Breast epithelium (tissue), 4 donors: ENCODE results near the gene SRSF10. TPM values are rescaled to one million over a fixed set of nuclear protein-coding genes. Genes with fewer than 3 reads are reported as not detected.

ENCODE experiments used
- DNase-seq, 2 donors: peaks; one replicate each; pipeline ENCODE4 v3.0.0-alpha.2; 2019; ENCODE audit warnings: low spot score in 2 of 2
- H3K27ac ChIP-seq, 2 donors: fragments of 200-600 bp; sonication (generic) in 1 of 2; one replicate each; pipeline ENCODE4 v1.5.1; 2016 to 2019; ENCODE audit warnings: mild to moderate bottlenecking in 1 of 2
- H3K27me3 ChIP-seq, 2 donors: fragments of 200-600 bp; sonication (generic) in 1 of 2; one replicate each; pipeline versions ENCODE4 v1.5.1 to v1.6.0; 2017 to 2019; ENCODE audit warnings: control low read depth in 1 of 2, mild to moderate bottlenecking in 1 of 2
- H3K36me3 ChIP-seq: fragments of 200-600 bp; one replicate; pipeline ENCODE4 v1.5.1; 2019
- H3K4me1 ChIP-seq, 2 donors: fragments of 200-600 bp; sonication (generic); one replicate each; pipeline ENCODE4 v1.5.1; 2016 to 2019; ENCODE audit warnings: control low read depth in 1 of 2
- H3K4me3 ChIP-seq, 3 donors: fragments of 200-600 bp; sonication (generic); 1 replicate in 2 of 3; 2 replicates in 1 of 3; pipeline ENCODE4 v1.5.1; 2016 to 2019; ENCODE audit warnings: mild to moderate bottlenecking in 3 of 3, moderate library complexity in 2 of 3
- H3K9me3 ChIP-seq, 2 donors: fragments of 200-600 bp; sonication (generic) in 1 of 2; one replicate each; pipeline ENCODE4 v1.5.1; 2016 to 2019; ENCODE audit warnings: control low read depth in 1 of 2
- POLR2A ChIP-seq: fragments of 450-650 bp; IDR thresholded peaks from one replicate; pipeline ENCODE4 v1.6.1; 2016; ENCODE audit warnings: antibody characterized with exemption, mild to moderate bottlenecking, moderate library complexity
- POLR2AphosphoS5 ChIP-seq, 3 donors: sonication (generic); formaldehyde crosslinking; IDR thresholded peaks; one replicate each; pipeline ENCODE4 v1.6.1; 2017; ENCODE audit warnings: antibody characterized with exemption in 3 of 3
- intact Hi-C: fragments of 100-400 bp; cut with DNase I; formaldehyde crosslinking; loops from one replicate; pipeline ENCODE4 v1.15.1; 2023; ENCODE audit warnings: low total_unique reads
- total RNA-seq, 3 donors: library from RNA; depleted of rRNA; stranded (reverse); fragments of >200 nt; gene quantifications; one replicate each; pipeline ENCODE4 v1.1.0, GENCODE V29; 2016
- TF ChIP-seq, protein P1 (sequence below), 3 donors: fragments of 450-650 bp; IDR thresholded peaks; one replicate each; pipeline ENCODE4 v1.5.1; 2016 to 2017; ENCODE audit warnings: antibody characterized with exemption in 3 of 3, mild to moderate bottlenecking in 3 of 3, moderate library complexity in 3 of 3

SRSF10 gene
- 100 to 1,000 TPM in 2 of 3 donors, 10 to 100 TPM in 1; 99.4 to 156 (median 116) TPM for total RNA-seq

DNA sequence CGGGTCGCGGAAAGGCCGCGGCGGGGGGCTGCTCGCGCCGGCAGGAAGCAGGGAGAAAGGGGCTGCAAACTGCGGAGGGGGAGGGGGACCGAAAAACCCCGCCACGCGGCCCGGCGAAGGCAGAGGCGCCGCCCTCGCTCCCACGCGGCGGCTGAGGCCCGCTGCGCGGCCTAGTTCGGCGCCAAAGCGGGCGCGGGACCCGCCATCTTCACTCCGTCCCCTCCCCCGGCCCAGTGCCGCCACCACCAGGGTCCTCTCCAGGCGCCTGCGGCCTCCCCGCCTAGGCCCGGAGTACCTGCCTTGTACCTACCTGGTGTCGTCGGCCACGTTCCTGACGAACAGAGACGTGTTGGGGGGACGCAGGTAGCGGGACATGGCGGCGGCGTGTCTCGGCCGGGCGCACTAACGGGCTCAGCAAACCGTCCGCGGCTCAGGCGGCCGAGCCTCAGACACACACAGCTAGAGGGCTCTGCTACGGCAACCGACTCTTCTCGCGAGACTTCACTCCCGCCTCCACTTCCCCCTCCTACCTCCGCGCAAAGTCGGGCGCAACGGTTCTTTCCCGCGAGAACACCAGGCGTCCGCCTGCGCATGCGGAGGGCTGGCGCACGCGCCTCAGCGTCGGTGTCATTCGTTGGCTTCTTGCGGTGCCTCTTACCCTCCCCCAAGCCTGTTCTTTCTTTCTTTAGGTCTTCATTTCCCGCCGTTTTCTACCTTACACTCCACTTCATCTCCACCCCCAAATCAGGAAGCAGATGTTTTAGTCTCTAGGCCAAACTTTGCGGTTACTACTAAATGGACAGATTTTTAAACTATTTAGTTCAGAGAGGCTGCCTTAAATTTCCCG, at the start of gene SRSF10:
TSS of gene SRSF10 (minus strand) at position 447 of the 847 bp plus-strand sequence. CDS start at position 375, 72 bp downstream.
- Histone ChIP-seq H3K27me3 (no peaks in the 10 kb centered on the region), H3K9me3 (no peaks in the 10 kb centered on the region), H3K4me3 (peak within 1 kb of the TSS; percentile 84 to 99 (median 94)), H3K27ac (peak within 1 kb of the TSS; percentile 98 to 99), H3K4me1 (peaks cover 0 to 31% of the 10 kb centered on the region in 2 donors), H3K36me3 (no peaks in the 10 kb centered on the region)
- DNase-seq, result peak; percentile 97 to 98
- TF ChIP-seq POLR2AphosphoS5 (IDR thresholded peaks at IDR 0.05) (peak; percentile 97 to 99 (median 98)), POLR2A (peak; percentile 98)
- TF ChIP-seq, protein P1, sequence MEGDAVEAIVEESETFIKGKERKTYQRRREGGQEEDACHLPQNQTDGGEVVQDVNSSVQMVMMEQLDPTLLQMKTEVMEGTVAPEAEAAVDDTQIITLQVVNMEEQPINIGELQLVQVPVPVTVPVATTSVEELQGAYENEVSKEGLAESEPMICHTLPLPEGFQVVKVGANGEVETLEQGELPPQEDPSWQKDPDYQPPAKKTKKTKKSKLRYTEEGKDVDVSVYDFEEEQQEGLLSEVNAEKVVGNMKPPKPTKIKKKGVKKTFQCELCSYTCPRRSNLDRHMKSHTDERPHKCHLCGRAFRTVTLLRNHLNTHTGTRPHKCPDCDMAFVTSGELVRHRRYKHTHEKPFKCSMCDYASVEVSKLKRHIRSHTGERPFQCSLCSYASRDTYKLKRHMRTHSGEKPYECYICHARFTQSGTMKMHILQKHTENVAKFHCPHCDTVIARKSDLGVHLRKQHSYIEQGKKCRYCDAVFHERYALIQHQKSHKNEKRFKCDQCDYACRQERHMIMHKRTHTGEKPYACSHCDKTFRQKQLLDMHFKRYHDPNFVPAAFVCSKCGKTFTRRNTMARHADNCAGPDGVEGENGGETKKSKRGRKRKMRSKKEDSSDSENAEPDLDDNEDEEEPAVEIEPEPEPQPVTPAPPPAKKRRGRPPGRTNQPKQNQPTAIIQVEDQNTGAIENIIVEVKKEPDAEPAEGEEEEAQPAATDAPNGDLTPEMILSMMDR (IDR thresholded peaks at IDR 0.05), result peak in 2 of 3 donors; percentile 39 to 43
- intact Hi-C loops, result loop anchor here (1.0 kb wide), 1 partner anchor 20 kb away; no protein-coding TSS in a partner anchor

DNA sequence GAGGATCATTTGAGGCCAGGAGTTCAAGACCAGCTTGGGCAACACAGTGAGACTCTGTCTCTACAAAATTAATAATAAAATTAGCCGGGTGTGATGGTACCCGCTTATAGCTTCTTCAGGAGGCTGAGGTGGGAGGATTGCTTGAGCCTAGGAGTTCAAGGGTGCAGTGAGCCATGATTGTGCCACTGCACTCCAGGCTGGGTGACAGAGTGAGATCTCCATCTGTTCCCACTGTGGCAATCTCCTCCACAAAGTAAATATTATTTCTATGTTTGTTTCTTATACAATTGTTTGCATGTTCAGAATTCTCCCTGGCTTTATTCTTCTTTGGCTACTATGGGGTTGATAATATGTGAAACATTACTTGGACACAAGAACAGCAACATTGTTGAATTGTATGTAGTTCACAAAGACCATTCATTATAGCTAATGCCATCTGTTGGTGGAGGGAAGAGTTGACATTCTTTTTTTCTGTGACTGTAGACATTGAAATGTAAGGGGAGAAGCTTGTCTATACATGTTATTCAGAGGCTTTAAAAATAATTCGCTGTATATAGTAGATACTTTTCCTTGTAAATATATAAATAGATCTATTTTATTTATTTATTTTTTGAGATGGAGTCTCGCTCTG, 47.8 kb upstream of the SRSF10 start:
- no peak overlapping the region for H3K4me3 ChIP-seq
- DNase-seq, result no peak
- TF ChIP-seq, protein P1 (IDR thresholded peaks at IDR 0.05), result peak in 2 of 3 donors; percentile 47 to 60
- TF ChIP-seq POLR2A (no peak), POLR2AphosphoS5 (IDR thresholded peaks at IDR 0.05) (no peak)
- H3K27ac ChIP-seq, result no peak overlapping the region
- no peaks in the 10 kb centered on the region for H3K27me3 ChIP-seq
- H3K36me3 ChIP-seq, result no peaks in the 10 kb centered on the region
- intact Hi-C loops, result loop anchor here (10.0 kb wide), 1 partner anchor 73 kb away; the partner anchor contains the start of gene PNRC2
- H3K9me3 ChIP-seq, result no peaks in the 10 kb centered on the region
- no peaks in the 10 kb centered on the region for H3K4me1 ChIP-seq

DNA sequence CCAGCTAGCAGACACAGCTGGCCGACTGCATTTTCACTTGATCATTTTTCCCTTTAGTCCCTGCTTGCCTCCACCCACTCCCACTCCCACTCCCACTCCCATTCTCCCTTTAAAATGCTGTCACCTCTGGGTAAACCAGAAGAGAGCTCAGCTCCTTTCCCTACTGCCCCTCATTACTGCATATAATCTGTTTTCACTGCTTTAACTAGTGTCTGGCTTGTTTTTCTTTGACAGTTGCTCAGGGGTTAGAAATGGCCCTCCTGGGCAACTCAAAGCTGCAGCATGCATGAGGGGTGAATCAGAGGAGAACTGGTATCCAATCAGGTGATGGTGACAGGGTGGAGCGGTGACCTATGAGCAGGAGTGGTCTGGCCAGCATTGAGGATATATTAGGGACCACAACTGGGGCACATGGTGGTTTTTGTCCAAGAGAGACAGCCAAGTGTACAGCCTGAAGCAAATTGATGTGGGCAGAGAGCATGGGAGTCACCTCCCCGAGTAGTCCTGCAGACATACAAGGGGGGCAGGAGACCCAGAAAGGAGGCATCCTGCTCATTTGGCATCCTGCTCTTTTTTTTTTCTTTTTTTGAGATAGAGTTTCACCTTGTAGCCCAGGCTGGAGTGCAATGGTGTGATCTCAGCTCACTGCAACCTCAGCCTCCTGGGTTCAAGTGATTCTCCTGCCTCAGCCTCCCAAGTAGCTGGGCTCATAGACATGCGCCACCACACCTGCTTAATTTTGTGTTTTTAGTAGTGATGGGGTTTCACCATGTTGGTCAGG, 42.6 kb upstream of the SRSF10 start:
- Histone ChIP-seq H3K4me1 (peaks cover 10 to 13% of the 10 kb centered on the region in 2 donors), H3K36me3 (no peaks in the 10 kb centered on the region), H3K27me3 (no peaks in the 10 kb centered on the region), H3K27ac (peak overlapping the region; percentile 90 to 92), H3K4me3 (no peak overlapping the region), H3K9me3 (no peaks in the 10 kb centered on the region)
- TF ChIP-seq, protein P1 (IDR thresholded peaks at IDR 0.05), result no peak
- TF ChIP-seq POLR2A (no peak), POLR2AphosphoS5 (IDR thresholded peaks at IDR 0.05) (no peak)
- DNase-seq, result no peak
- intact Hi-C loops, result loop anchor here (10.0 kb wide), 1 partner anchor 68 kb away; the partner anchor contains the start of gene PNRC2

DNA sequence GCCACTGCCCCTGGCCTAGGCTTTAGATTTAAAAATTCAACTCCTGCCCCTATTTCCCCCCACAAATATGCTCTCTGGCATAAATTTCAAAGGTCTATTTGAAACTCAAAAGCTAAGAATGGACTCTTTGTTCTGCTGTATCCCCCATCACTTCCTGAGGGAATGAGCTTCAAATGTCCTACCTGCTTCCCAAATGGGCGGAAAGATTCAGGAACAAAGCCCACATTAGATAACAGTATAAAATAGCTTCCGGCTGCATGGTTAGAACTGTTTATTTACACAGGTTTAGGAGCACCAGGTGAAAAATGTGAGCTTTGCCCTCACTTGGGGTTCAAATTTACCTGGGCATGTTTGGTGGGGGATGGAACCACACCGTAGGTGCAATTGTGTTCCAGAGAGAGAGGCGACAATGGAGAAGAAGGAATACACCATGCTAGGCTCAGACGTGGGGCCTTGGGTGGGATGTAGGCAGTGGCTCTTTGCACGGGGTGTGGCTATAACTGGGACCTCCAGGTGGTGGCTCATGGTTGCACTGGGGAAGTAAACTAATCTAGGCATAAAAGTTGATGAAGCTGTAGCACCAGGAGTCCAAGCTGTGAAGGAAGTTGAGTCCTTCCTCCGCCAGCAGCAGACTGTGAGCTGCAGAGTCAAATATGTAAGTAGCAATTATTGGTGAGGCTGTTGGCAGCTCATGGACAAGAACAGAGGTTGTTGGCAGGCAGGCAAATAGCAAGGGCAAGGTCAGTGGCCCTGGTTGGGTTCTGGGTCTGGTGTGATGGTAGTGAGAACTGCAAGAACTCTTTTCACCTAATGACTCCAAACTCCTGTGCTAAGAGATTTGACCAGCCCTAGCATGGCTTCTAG, 41.5 kb upstream of the SRSF10 start:
- intact Hi-C loops, result loop anchor here (10.0 kb wide), 1 partner anchor 67 kb away; the partner anchor contains the start of gene PNRC2

More for the DNA sequence above, 41.5 kb upstream of the SRSF10 start:
- no peak for DNase-seq
- Histone ChIP-seq H3K4me1 (peaks cover 10 to 13% of the 10 kb centered on the region in 2 donors), H3K27ac (peak overlapping the region; percentile 90 to 92), H3K9me3 (no peaks in the 10 kb centered on the region), H3K27me3 (no peaks in the 10 kb centered on the region), H3K4me3 (no peak overlapping the region), H3K36me3 (no peaks in the 10 kb centered on the region)
- TF ChIP-seq POLR2A (no peak), POLR2AphosphoS5 (IDR thresholded peaks at IDR 0.05) (no peak)
- TF ChIP-seq, protein P1 (IDR thresholded peaks at IDR 0.05), result no peak
